Measurements from ENCODE around the gene BTG4. TPM values are rescaled to one million over a fixed set of nuclear protein-coding genes. Genes with fewer than 3 reads are reported as not detected.

Gene BTG4
- total RNA-seq, 1 donor from 2014 or later: 3.0 TPM

DNA sequence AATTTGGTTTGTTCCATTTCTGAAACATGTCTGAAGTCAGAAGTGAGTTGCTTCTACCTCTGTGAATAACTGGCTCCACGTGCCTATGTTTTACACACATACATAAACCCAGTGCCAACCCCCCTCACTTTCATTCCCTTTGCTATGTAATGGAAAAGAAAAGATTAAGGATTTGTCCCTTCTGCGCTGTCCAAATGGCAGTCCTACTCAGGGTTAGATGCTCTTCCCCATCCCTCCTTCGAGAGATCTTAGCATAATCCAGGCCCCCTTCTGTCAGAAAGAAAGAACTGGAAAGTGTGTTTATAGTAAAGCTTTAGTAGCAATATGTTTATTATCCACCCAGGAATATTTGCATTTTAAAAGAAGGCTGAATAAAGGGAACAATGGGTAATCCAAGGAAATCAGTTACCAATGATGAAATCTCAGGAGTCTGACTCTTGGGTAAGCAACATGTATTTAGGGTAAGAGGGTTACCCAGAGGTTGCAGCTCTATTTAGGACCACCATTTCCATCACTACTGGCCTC is 25.2 kb upstream of the BTG4 start:
- DNase-seq: no peak

GRCh38 chr11:111535281-111535680 is 23.1 kb upstream of the BTG4 start:
- no peak for DNase-seq

- DNase-seq: no peak
Measured at GRCh38 chr11:111532365-111532709, 20.2 kb upstream of the BTG4 start.

DNA sequence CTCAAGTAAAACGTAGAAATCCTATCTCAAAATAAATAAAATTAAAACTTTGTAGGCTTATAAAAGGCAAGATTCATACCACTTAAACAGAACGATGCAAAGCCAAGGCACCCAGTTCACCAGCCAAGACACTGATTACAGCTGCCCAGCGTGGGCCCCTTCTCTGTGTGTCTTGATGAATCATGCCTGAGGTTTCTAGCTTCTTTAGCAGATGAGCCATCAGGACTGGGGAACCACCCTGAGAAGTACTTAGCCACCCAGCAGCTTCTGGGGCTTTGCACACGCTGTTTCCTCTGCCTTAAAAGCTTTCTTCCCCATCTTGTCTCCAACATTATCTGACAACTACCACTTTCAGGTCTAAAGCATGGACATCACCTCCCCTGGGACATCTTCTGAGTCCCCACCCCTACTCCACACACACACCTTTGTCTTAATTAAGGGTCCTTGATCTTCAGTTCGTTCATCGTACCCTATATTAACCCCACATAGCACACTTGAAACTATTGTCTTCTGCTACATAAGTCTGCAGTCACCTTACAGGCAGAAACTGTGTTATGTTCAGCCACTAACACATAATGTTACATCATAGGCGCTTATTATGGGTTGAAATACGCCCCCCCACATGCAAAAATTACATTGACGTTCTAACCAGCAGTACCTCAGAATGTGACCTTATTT is 19.6 kb upstream of the BTG4 start:
- no peak for DNase-seq

DNA sequence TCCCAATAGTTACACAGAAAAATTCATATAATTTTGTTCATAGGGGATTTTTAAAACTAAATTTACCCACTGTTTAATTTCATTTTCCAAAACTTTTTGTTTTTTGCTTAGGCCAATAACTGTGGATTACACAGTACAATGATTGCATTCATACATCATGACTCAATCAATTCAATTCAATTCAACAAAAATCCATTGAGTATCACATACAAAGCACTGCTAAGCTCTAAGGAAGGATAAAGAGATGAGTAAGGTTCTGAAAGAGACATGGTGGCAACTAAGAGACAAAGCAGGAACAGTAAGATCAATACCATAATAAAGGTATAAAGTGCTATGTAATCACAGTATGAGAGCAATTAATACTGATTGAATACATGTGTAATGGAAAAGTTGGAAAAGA is 18.9 kb upstream of the BTG4 start:
- DNase-seq: no peak

DNA sequence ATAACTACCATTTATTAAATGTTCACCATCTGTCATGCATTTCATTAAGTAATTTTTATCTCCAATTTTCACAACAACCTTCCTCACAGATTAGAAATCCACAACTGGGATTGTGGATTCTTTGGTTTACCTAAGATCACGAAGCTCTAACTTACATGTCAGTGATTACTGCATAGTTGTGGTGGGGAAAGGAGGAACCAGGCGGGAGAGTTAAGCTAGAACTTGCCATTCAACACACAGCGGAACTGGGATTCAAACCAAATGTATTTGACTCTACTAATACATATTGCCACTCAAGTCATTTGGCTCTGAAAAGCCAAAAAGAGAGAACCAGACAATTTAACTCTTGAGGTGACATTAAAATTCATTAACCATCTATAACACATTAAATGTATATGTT is 17.9 kb upstream of the BTG4 start:
- no peak for DNase-seq

DNA sequence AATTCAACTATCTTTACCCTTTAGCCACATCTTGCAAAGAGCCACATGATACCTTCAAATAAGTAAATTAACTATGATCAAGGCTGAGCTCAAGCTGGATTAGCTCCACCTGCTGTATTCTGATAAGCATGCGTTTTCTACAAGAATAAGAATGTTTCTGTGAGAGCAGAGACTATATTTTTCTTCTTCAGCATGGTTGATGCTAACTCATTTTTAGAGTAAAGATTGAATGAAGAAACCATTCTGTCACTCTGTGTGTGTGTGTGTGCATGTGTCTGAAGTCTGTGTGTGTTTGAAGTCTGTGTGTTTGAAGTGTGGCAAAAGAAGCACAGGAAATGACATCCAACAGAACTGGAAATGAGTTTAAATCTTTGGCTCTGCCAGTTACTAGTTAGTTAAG is 16.4 kb upstream of the BTG4 start:
- DNase-seq: no peak

GRCh38 chr11:111527279-111527678 is 15.1 kb upstream of the BTG4 start:
- DNase-seq: no peak

GRCh38 chr11:111526501-111526900 is 14.3 kb upstream of the BTG4 start:
- no peak for DNase-seq

DNA sequence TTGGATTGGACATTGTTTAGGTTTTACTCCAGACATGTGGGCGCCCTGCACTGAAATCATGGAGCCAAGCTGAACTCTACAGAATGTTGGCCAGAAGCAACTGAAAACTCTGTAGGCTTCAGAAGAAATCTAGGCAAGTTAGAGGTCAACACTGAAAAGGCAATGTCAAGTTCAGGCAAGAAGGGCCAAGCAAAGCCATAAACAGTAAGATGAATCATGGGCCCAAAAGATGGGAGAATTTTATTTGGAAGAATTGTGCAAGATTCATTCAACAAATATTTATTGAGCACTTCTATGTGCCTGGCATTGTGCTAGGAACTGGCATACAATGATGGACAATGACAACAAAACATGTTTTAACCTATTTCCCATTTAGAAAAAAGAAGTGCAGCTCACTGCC is 13.3 kb upstream of the BTG4 start:
- no peak for DNase-seq

- DNase-seq: no peak
Measured at GRCh38 chr11:111524056-111524455, 11.9 kb upstream of the BTG4 start.

DNA sequence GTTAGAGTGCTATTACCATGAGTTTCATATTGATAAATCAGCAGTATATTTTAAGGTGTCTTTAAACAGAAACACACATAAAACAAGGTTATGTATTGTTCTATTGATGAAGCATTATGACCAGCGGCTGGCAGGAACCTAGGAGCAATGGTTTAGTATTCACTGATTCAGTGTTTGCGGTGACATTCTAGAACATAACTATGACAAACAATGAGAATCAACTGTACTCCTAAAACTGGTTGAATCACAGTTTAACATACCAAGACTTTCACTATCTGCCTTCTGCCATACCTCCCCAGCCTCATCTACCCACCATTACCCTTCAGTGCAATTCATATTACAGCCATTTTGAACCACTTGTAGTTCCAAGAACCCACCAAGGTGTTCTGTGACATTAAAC is 11.2 kb upstream of the BTG4 start:
- DNase-seq: no peak

DNA sequence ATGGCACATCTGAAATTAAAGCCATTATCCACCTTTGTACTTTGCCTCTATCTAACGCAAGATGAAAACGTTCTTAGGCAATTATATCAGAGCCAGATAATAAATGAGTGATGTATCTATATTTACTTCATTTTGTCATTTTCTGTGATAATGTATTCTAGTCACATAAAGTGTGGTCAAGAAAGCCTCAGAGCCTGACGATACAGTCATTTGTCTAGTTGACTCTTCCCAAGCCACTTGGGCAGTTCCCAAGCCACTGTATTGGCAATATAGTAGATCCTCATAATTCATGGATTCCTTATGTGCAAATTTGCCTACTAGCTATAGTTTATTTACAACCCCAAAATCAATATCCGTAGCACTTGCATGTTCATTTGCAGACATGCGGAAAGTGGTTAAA is 10.2 kb upstream of the BTG4 start:
- no peak for DNase-seq

- no peak for DNase-seq
Measured at GRCh38 chr11:111521135-111521534, 8.9 kb upstream of the BTG4 start.

DNA sequence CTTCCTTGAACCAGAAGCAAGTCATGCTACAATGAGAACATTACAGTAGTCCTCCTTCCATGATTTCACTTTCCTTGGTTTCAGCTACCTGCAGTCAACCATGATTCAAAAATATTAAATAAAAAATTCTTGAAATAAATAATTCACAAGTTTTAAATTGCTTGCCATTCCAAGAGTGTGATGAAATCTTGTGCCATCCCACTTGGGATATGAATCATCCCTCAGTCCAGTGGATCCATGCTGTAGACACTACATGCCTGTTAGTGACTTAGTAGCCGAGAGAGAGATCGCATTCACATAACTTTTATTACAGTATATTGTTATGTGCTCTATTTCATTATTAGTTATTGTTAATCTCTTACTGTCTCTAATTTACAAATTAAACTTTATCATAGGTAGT is 8.4 kb upstream of the BTG4 start:
- DNase-seq: no peak

GRCh38 chr11:111518668-111519067 is 6.5 kb upstream of the BTG4 start:
- DNase-seq: no peak

- no peak for DNase-seq
Measured at GRCh38 chr11:111515591-111515990, 3.4 kb upstream of the BTG4 start.

- peak; percentile 48 for DNase-seq
Measured at GRCh38 chr11:111514216-111515031, 2.2 kb upstream of the BTG4 start, which contains the start of gene HOATZ. TSS of gene HOATZ (plus strand) at chr11:111514778. CDS start at chr11:111514785, 7 bp downstream.

GRCh38 chr11:111513240-111513605 is 1.0 kb upstream of the BTG4 start:
- peak; percentile 8 for DNase-seq

DNA sequence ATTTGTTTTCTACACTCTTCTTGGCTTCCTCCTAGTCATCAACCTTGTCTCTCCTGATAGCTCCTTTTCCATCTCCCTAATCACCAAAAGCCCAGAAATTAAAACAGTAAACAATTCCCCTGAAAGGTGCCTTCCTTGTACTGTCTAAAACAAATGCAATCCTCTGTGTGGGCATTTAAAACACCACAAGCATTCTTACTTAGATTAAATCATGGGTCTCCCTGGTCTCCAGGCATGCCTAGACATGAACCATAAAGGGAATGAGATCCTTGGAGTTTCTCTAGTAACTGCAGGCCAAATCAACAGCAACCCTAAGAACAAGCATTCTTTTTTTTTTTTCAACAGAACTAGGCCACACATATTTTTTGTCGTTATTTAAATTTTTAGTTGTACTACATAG is 1.9 kb downstream of the BTG4 start:
- DNase-seq: no peak

- no peak for DNase-seq
Measured at GRCh38 chr11:111502611-111503010, 9.6 kb downstream of the BTG4 start.

DNA sequence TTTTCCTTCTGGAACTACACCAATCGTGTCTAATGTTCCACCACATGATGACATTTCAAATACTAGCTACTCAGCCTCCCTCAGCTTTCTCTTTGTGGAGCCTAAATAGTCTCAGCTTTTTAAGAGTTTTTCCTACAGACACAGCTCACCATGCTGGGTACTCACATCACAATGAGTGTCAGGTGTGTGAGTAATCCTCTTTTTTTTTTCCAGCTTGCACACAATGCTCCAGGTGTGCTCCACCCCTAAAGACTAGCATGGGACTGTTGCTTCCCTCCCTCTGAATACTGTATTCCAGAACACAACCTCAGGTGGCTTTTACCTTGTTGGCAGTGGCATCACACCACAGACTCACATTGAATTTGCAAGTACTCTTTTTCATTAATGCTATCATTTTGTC is 11.7 kb downstream of the BTG4 start:
- no peak for DNase-seq

DNA sequence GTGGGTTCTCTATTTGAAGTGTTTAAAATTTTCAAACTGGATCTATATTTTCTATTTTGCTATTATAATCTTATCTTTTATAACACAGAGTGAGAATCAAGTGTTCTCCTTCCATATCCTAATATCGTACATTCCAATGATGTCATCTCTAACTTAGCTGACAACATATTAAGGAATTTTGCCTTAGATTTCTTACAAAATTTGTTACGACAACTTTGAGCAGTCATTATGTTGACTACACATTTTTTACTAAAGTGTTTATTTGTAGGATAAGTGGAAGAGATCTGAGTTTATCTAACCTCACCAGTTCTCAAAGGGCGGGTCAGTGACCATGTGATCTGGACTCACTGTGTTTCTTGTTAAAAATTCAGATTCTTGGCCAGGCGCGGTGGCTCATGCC is 12.7 kb downstream of the BTG4 start:
- no peak for DNase-seq

GRCh38 chr11:111494040-111494439 is 18.1 kb downstream of the BTG4 start:
- no peak for DNase-seq

Measured in tongue (tissue), 2 donors.